H1 (cell line): ENCODE data around the gene MPC1.

ENCODE experiments used
- CHD2 ChIP-seq: IDR thresholded peaks from 2 replicates; pipeline ENCODE4 v1.6.1; 2012; ENCODE audit warnings: low read length, improper control_type of control experiment
- CTCF ChIP-seq, 3 experiments: IDR thresholded peaks; 1 replicate in 2 of 3; 2 replicates in 1 of 3; pipeline versions ENCODE4 v1.5.1 to v1.6.1; 2011; ENCODE audit warnings: low read length in 3 of 3, mild to moderate bottlenecking in 3 of 3, inconsistent platforms in 2 of 3, low read depth in 1 of 3, moderate library complexity in 1 of 3; ENCODE audit not compliant: insufficient read depth in 1 of 3; ENCODE audit errors: control extremely low read depth in 1 of 3
- POLR2A ChIP-seq, 2 experiments: IDR thresholded peaks; 1 replicate in 1 of 2; 2 replicates in 1 of 2; pipeline ENCODE4 v1.6.1; 2011; ENCODE audit warnings: low read depth in 2 of 2, low read length in 2 of 2, mild to moderate bottlenecking in 2 of 2; ENCODE audit errors: control extremely low read depth in 1 of 2
- TF ChIP-seq, protein P1 (sequence below): IDR thresholded peaks from 2 replicates; pipeline ENCODE4 v1.6.1; 2011; ENCODE audit warnings: low read length, improper control_type of control experiment

GRCh38 chr6:166366921-166367320 lies 15.8 kb downstream of the MPC1 start:
- no peak for TF ChIP-seq POLR2A (IDR thresholded peaks at IDR 0.05; ENCODE audit: control extremely low read depth in 1 of 2, low read depth in 2 of 2, low read length in 2 of 2)
- no peak for TF ChIP-seq CHD2
- TF ChIP-seq, protein P1, sequence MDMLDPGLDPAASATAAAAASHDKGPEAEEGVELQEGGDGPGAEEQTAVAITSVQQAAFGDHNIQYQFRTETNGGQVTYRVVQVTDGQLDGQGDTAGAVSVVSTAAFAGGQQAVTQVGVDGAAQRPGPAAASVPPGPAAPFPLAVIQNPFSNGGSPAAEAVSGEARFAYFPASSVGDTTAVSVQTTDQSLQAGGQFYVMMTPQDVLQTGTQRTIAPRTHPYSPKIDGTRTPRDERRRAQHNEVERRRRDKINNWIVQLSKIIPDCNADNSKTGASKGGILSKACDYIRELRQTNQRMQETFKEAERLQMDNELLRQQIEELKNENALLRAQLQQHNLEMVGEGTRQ = no peak
- TF ChIP-seq CTCF (IDR thresholded peaks at IDR 0.05; ENCODE audit: control extremely low read depth in 1 of 3, insufficient read depth in 1 of 3, low read depth in 1 of 3, low read length in 3 of 3) = no peak
